HEK293T (cell line): ENCODE results near the gene SAMD11.

Experiments used
- CTCF ChIA-PET: fragments of 350-600 bp; formaldehyde crosslinking; extraction: SDS; loops from one replicate; lab custom pipeline; 2021; ENCODE audit warnings: antibody characterized with exemption, inconsistent platforms; lab: Yijun Ruan, JAX
- POLR2A ChIA-PET: fragments of 350-600 bp; formaldehyde crosslinking; extraction: SDS; loops from one replicate; lab custom pipeline; 2020; ENCODE audit warnings: antibody characterized with exemption, inconsistent platforms; lab: Yijun Ruan, JAX
- DNase-seq: peaks from one replicate; pipeline ENCODE4 v3.0.0; 2012; ENCODE audit warnings: mixed read lengths; ENCODE audit errors: extremely low spot score
- ARNT ChIP-seq: fragments of 450-650 bp; IDR thresholded peaks from 2 replicates; pipeline ENCODE4 v1.6.1; 2017; ENCODE audit warnings: mild to moderate bottlenecking
- BHLHE40 ChIP-seq: fragments of 450-650 bp; IDR thresholded peaks from 2 replicates; pipeline ENCODE4 v1.6.1; 2016; ENCODE audit warnings: mild to moderate bottlenecking, moderate library complexity, borderline replicate concordance
- CTBP1 ChIP-seq: fragments of 450-650 bp; IDR thresholded peaks from 2 replicates; pipeline ENCODE4 v1.6.1; 2016; ENCODE audit warnings: borderline replicate concordance
- ELF4 ChIP-seq: fragments of 450-650 bp; IDR thresholded peaks from 2 replicates; pipeline ENCODE4 v1.6.1; 2017; ENCODE audit warnings: antibody characterized with exemption
- FOXA1 ChIP-seq: fragments of 450-650 bp; IDR thresholded peaks from 2 replicates; pipeline ENCODE4 v1.6.1; 2016; ENCODE audit warnings: mild to moderate bottlenecking
- FOXK2 ChIP-seq: fragments of 450-650 bp; IDR thresholded peaks from 2 replicates; pipeline ENCODE4 v1.6.1; 2016; ENCODE audit warnings: mild to moderate bottlenecking
- FOXM1 ChIP-seq: fragments of 450-650 bp; IDR thresholded peaks from 2 replicates; pipeline ENCODE4 v1.6.1; 2017; ENCODE audit warnings: mild to moderate bottlenecking, borderline replicate concordance
- HDGF ChIP-seq: fragments of 450-650 bp; IDR thresholded peaks from 2 replicates; pipeline ENCODE4 v1.6.1; 2017; ENCODE audit warnings: antibody characterized with exemption, borderline replicate concordance
- L3MBTL2 ChIP-seq: fragments of 450-650 bp; conservative IDR thresholded peaks from 2 replicates; pipeline ENCODE4 v1.6.1; 2016; ENCODE audit warnings: mild to moderate bottlenecking
- NFRKB ChIP-seq: fragments of 450-650 bp; IDR thresholded peaks from 2 replicates; pipeline ENCODE4 v1.6.1; 2016; ENCODE audit warnings: mild to moderate bottlenecking, moderate library complexity
- SP1 ChIP-seq: fragments of 450-650 bp; IDR thresholded peaks from 2 replicates; pipeline ENCODE4 v1.6.1; 2017
- SUZ12 ChIP-seq: fragments of 450-650 bp; IDR thresholded peaks from 2 replicates; pipeline ENCODE4 v1.6.1; 2016; ENCODE audit warnings: mild to moderate bottlenecking
- TARDBP ChIP-seq: fragments of 450-650 bp; IDR thresholded peaks from 2 replicates; pipeline ENCODE4 v1.6.1; 2016
- ZNF384 ChIP-seq: fragments of 450-650 bp; IDR thresholded peaks from 2 replicates; pipeline ENCODE4 v1.6.1; 2016
- TF ChIP-seq, protein P1 (sequence below): fragments of 450-650 bp; IDR thresholded peaks from 2 replicates; pipeline ENCODE4 v1.6.1; 2016

The SAMD11 gene

DNA sequence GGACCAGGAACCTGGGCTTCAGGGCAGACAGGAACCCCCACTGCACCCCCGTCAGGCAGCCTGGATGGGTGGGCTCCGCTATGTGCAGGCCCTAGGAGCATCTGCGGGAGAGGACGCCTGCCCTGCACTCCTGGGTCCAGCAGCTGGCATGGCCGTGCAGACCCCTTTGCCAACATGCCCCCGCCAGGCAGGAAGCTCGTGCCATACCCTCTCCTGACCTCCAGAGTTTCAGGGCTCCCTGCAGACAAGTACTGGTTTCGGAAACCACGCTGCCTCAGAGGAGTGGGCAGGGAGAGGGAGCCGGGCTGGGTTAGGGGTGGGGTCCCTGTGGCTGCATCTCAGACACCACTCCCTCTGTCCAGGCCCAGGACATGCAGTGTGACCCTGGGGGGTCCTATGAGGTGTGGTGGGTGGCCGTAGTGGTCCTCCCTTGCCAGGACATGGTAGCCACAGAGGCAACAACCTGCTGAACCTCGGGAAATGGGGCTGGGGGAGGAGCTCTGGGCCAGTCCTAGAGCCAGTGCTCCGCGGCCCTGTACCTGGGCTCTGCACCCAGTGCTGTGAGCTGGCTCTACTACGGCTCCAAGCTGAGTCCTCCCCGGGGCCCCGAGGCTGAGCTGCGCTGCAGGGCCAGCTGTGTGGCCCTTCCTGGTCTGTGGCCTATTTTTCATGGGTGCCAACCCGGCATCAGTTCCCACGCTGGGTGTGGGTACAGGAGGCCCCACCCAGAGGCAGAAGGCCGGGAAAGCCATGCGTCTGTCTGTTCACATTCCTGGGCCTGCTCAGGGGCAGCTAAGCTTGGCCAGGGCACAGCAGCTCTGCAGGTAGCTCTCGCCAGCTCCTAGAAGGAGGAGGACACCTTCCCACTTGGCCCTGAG, 44.0 kb downstream of the SAMD11 start:
- ChIA-PET POLR2A (interaction anchor here (0.8 to 2.0 kb wide), 7 partner anchors 11 to 91 kb away, joined by 3 to 7 read pairs (median 3); no protein-coding TSS in a partner anchor), CTCF (interaction anchor here (0.9 to 1.5 kb wide), 3 partner anchors 9 to 29 kb away, joined by 3 to 6 read pairs (median 3); no protein-coding TSS in a partner anchor)
- no peak for DNase-seq
- no peak for TF ChIP-seq FOXA1
- TF ChIP-seq FOXM1: no peak
- TF ChIP-seq NFRKB: no peak
- TF ChIP-seq L3MBTL2: no peak
- TF ChIP-seq TARDBP: no peak
- no peak for TF ChIP-seq FOXK2

DNA sequence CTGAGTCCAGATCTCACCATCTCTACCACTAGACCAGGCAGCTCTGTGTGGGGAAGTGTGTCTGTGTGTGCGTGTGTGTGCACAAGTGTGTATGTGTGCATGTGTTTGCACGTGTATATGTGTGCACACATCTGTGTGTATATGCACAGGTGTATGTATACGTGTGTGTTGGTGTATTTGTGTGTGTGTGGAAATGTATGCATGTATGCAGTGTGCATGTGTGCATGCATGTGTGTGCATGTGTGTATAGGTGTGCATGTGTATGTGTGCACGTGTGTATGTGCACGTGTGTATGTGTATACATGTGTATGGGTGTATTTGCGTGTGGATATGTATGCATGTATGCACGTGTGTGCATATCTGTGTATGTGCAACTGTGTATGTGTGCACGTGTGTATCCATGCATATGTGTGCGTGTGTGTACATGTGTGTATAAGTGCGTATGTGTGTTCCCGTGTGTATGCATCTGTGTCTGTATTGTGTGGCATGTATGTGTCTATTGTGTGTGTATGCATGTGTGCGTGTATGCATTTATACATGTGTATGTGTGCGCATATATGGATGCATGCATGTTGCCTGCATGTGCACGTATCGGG, 45.6 kb downstream of the SAMD11 start:
- TF ChIP-seq ELF4: no peak
- TF ChIP-seq FOXA1: no peak
- TF ChIP-seq FOXK2: no peak
- DNase-seq: no peak
- POLR2A ChIA-PET: no interaction called here
- CTCF ChIA-PET: no interaction called here

DNA sequence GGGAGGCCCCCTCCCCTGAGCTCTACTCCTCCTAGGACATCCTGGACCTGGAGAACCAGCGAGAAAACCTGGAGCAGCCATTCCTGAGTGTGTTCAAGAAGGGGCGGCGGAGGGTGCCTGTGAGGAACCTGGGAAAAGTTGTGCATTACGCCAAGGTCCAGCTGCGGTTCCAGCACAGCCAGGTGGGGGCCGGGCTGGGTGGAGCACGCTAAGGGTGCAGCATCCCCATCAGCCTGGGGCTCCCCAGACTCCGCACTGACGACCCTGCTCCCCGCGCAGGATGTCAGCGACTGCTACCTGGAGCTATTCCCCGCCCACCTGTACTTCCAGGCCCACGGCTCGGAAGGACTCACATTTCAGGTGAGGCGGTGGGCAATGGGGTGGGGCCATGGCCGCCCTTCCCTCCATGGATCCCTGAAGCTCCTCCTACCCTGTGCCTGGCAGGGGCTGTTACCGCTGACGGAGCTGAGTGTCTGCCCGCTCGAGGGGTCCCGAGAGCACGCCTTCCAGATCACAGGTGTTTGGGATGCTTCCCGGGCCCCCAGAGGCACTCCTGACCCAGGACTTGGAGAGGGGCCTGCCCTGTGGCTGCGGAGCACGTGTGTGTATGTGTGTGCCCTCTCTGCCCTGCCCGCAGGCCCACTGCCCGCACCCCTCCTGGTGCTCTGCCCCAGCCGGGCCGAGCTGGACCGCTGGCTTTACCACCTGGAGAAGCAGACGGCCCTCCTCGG, 46.7 kb downstream of the SAMD11 start:
- CTCF ChIA-PET: no interaction called here
- POLR2A ChIA-PET: no interaction called here
- no peak for DNase-seq

DNA sequence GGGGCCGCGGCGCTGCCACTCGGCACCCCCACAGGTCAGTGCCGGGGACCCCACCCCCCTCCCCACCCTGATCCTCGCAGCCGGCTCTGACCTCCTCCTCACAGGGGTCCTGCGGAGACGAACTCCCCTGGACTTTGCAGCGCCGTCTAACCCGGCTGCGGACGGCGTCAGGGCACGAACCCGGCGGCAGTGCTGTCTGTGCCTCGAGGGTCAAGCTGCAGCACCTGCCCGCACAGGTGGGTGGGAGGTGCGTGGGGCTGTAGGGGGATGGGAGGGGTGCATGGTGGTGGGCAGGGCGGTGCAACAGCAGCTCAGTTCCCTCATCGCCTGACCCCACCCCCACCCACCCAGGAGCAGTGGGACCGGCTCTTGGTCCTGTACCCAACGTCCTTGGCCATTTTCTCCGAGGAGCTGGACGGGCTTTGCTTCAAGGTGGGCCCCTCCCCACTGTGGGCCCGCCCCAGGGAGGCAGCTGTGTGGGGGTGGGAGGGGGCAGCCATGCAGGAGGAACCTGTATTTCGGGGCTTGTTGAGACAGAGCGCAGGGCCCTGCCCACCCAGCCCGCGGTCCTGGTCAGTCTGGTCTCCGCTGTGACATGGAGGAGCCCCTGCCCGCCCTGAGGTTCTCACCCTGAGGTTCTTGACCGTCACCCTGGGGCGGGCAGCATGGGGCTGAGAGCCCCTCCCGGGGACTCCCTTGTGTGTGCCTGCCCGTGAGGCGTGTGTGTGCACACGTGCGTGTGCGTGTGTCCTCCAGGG, 47.4 kb downstream of the SAMD11 start:
- POLR2A ChIA-PET: no interaction called here
- CTCF ChIA-PET: no interaction called here
- TF ChIP-seq TARDBP (no peak), FOXA1 (no peak), HDGF (no peak), ARNT (no peak)
- DNase-seq: no peak

More for the DNA sequence above, 46.7 kb downstream of the SAMD11 start:
- TF ChIP-seq L3MBTL2: no peak
- TF ChIP-seq SUZ12: no peak
- no peak for TF ChIP-seq ELF4
- TF ChIP-seq, protein P1, sequence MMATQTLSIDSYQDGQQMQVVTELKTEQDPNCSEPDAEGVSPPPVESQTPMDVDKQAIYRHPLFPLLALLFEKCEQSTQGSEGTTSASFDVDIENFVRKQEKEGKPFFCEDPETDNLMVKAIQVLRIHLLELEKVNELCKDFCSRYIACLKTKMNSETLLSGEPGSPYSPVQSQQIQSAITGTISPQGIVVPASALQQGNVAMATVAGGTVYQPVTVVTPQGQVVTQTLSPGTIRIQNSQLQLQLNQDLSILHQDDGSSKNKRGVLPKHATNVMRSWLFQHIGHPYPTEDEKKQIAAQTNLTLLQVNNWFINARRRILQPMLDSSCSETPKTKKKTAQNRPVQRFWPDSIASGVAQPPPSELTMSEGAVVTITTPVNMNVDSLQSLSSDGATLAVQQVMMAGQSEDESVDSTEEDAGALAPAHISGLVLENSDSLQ: no peak
- no peak for TF ChIP-seq CTBP1
- no peak for TF ChIP-seq NFRKB

DNA sequence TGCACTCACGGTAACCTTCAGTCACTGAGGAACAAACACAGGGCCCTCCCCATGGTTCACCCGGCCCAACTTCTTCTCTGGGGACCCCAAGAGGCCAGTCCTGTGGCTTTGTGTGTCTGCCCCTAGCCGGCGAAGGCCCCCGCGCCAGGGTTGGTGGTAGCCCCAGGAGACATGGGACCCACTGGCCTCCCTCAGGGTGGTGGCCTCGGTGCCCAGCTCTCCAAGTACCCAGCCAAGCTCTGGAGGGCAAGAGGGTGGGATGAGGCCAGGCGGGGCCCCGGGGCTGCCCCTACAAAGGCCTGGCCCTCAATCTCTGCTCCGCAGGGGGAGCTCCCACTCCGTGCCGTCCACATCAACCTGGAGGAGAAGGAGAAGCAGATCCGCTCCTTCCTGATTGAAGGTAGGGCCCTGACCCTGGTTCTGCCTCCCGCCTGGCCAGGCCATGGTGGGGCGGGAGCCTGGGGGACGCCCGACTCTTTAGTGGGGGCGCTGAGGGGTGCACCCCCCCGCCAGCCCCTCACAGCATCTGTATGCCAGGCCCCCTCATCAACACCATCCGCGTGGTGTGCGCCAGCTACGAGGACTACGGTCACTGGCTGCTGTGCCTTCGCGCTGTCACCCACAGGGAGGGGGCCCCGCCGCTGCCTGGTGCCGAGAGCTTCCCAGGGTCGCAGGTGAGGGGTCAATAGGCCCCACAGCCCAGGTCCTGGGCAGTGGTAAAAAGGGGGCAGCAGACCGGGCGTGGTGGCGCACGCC, 48.2 kb downstream of the SAMD11 start:
- ChIA-PET CTCF (no interaction called here), POLR2A (no interaction called here)
- TF ChIP-seq FOXM1 (no peak), SP1 (no peak)
- DNase-seq: no peak

DNA sequence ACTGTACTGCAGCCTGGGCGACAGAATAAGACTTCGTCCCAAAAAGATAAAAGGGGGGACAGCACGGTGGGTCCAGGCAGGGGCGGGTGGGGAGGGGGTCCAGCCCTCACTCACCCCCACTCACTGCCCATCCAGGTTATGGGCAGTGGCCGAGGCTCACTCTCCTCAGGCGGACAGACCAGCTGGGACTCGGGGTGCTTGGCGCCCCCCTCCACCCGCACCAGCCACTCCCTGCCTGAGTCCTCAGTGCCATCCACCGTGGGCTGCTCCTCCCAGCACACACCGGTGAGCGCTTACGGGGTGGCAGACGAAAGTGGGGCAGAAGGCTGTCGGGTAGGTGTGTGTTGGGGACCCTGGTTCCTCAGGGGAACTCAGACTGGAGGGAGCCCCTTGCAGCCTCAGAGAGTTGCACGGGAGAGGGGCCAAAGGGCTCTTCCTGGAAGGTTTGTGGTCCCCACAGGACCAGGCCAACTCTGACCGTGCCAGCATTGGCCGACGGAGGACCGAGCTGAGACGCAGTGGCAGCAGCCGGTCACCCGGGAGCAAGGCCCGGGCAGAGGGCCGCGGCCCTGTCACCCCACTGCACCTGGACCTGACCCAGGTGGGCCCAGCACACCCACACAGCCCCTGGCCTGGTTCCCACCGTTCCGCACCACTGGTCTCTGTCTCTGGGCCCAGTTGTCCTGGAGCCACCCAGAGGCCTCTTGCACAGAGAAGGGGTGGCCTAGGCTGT, 49.2 kb downstream of the SAMD11 start:
- DNase-seq: no peak
- POLR2A ChIA-PET: no interaction called here
- TF ChIP-seq SUZ12: no peak
- TF ChIP-seq FOXA1: no peak
- TF ChIP-seq FOXK2: no peak
- TF ChIP-seq SP1: no peak
- no peak for TF ChIP-seq NFRKB
- no peak for TF ChIP-seq ZNF384
- TF ChIP-seq, protein P1: no peak
- TF ChIP-seq BHLHE40: no peak
- CTCF ChIA-PET: no interaction called here
